Mesodermal cell (in vitro differentiated cells): Measurements from ENCODE around the gene VGLL4.

Experiments
- H3K27ac ChIP-seq: 2 replicates; pipeline ENCODE4 v1.7.0; 2013; ENCODE audit warnings: mild to moderate bottlenecking, low read depth, low read length, moderate library complexity; ENCODE audit not compliant: severe bottlenecking
- H3K36me3 ChIP-seq: 2 replicates; pipeline ENCODE4 v1.7.1; 2013; ENCODE audit warnings: mild to moderate bottlenecking, low read length, moderate library complexity; ENCODE audit not compliant: control insufficient read depth, insufficient read depth
- H3K4me1 ChIP-seq: one replicate; pipeline ENCODE4 v1.7.1; 2013; ENCODE audit warnings: mild to moderate bottlenecking, low read length; ENCODE audit not compliant: insufficient read depth, control insufficient read depth, poor library complexity, severe bottlenecking
- H3K4me3 ChIP-seq: 2 replicates; pipeline ENCODE4 v1.7.0; 2013; ENCODE audit warnings: low read length, control low read depth, mild to moderate bottlenecking; ENCODE audit not compliant: insufficient read depth, poor library complexity, severe bottlenecking; ENCODE audit errors: extremely low read depth
- H3K9me3 ChIP-seq: 2 replicates; pipeline ENCODE4 v1.7.1; 2013; ENCODE audit warnings: mild to moderate bottlenecking, low read length, moderate library complexity; ENCODE audit not compliant: control insufficient read depth
- WGBS, 2 experiments: methylation state at CpG; one replicate each; pipeline ENCODE4 v1.1.5; 2013; ENCODE audit warnings: missing lambda C conversion rate in 2 of 2; ENCODE audit not compliant: insufficient coverage in 2 of 2; 5-methylcytosine and 5-hydroxymethylcytosine counted together

VGLL4 gene

GRCh38 chr3:11626084-11626463, 17.6 kb downstream of the VGLL4 start:
- H3K36me3 ChIP-seq = peaks cover 40% of the 10 kb centered on the region
- no CpG with 5 or more reads among the region's 2 CpGs for WGBS, 2 experiments

GRCh38 chr3:11625376-11626083, 18.2 kb downstream of the VGLL4 start:
- Histone ChIP-seq H3K9me3 (no peaks in the 10 kb centered on the region), H3K4me3 (no peak overlapping the region), H3K27ac (no peak overlapping the region), H3K4me1 (peaks cover 26% of the 10 kb centered on the region), H3K36me3 (peaks cover 39% of the 10 kb centered on the region)
- WGBS, 2 experiments = 100% methylated on average over 1 of the region's 5 CpGs; no CpG with 5 or more reads in 1 of the 2 experiments

More at GRCh38 chr3:11626084-11626463, 17.6 kb downstream of the VGLL4 start:
- H3K4me1 ChIP-seq = peaks cover 26% of the 10 kb centered on the region
- H3K27ac ChIP-seq = no peak overlapping the region
- no peak overlapping the region for H3K4me3 ChIP-seq
- no peaks in the 10 kb centered on the region for H3K9me3 ChIP-seq

GRCh38 chr3:11624704-11625375, 18.9 kb downstream of the VGLL4 start:
- 92 to 100% methylated on average over 2 to 6 of the region's 7 CpGs for WGBS, 2 experiments

GRCh38 chr3:11624161-11624560, 19.6 kb downstream of the VGLL4 start:
- Histone ChIP-seq H3K36me3 (peaks cover 39% of the 10 kb centered on the region), H3K27ac (peak overlapping the region; percentile 39), H3K4me3 (no peak overlapping the region), H3K4me1 (peaks cover 35% of the 10 kb centered on the region), H3K9me3 (no peaks in the 10 kb centered on the region)
- 94 to 97% methylated on average over 6 to 8 of the region's 8 CpGs for WGBS, 2 experiments

More at GRCh38 chr3:11624704-11625375, 18.9 kb downstream of the VGLL4 start:
- Histone ChIP-seq H3K4me1 (peaks cover 29% of the 10 kb centered on the region), H3K4me3 (no peak overlapping the region), H3K27ac (peak overlapping the region; percentile 39), H3K36me3 (peaks cover 39% of the 10 kb centered on the region), H3K9me3 (no peaks in the 10 kb centered on the region)

GRCh38 chr3:11622586-11623550, 20.8 kb downstream of the VGLL4 start:
- peaks cover 41% of the 10 kb centered on the region for H3K4me1 ChIP-seq
- no peaks in the 10 kb centered on the region for H3K9me3 ChIP-seq
- 90 to 99% methylated on average over 7 of the region's 9 CpGs for WGBS, 2 experiments
- H3K4me3 ChIP-seq = no peak overlapping the region
- H3K36me3 ChIP-seq = peaks cover 39% of the 10 kb centered on the region
- no peak overlapping the region for H3K27ac ChIP-seq

- WGBS, 2 experiments = 100% methylated on average over 2 of the region's 2 CpGs; no CpG with 5 or more reads in 1 of the 2 experiments
- H3K36me3 ChIP-seq = peaks cover 30% of the 10 kb centered on the region
- H3K4me3 ChIP-seq = no peak overlapping the region
- H3K9me3 ChIP-seq = no peaks in the 10 kb centered on the region
- no peak overlapping the region for H3K27ac ChIP-seq
- H3K4me1 ChIP-seq = peaks cover 55% of the 10 kb centered on the region
Measured at GRCh38 chr3:11621077-11621476, 22.6 kb downstream of the VGLL4 start.

- Histone ChIP-seq H3K4me1 (peaks cover 53% of the 10 kb centered on the region), H3K36me3 (peaks cover 30% of the 10 kb centered on the region), H3K27ac (peak overlapping the region; percentile 31), H3K9me3 (no peaks in the 10 kb centered on the region), H3K4me3 (no peak overlapping the region)
- WGBS, 2 experiments = 82 to 94% methylated on average over 7 to 8 of the region's 11 CpGs
Measured at GRCh38 chr3:11619946-11620652, 23.6 kb downstream of the VGLL4 start.

- no peaks in the 10 kb centered on the region for H3K9me3 ChIP-seq
- peaks cover 47% of the 10 kb centered on the region for H3K4me1 ChIP-seq
- no peak overlapping the region for H3K4me3 ChIP-seq
- peaks cover 28% of the 10 kb centered on the region for H3K36me3 ChIP-seq
- H3K27ac ChIP-seq = peak overlapping the region; percentile 31
- 88% methylated on average over 3 of the region's 6 CpGs; no CpG with 5 or more reads in 1 of the 2 experiments for WGBS, 2 experiments
Measured at GRCh38 chr3:11619461-11619860, 24.3 kb downstream of the VGLL4 start.

- Histone ChIP-seq H3K4me3 (no peak overlapping the region), H3K36me3 (peaks cover 28% of the 10 kb centered on the region), H3K4me1 (peaks cover 41% of the 10 kb centered on the region), H3K27ac (peak overlapping the region; percentile 31), H3K9me3 (no peaks in the 10 kb centered on the region)
- WGBS, 2 experiments = 47% methylated on average over 2 of the region's 5 CpGs; no CpG with 5 or more reads in 1 of the 2 experiments
Measured at GRCh38 chr3:11618904-11619303, 24.8 kb downstream of the VGLL4 start.

GRCh38 chr3:11616551-11616950, 27.2 kb downstream of the VGLL4 start:
- Histone ChIP-seq H3K4me3 (no peak overlapping the region), H3K27ac (peak overlapping the region; percentile 3), H3K36me3 (peaks cover 37% of the 10 kb centered on the region), H3K9me3 (no peaks in the 10 kb centered on the region), H3K4me1 (peaks cover 53% of the 10 kb centered on the region)
- WGBS, 2 experiments = 73 to 90% methylated on average over 2 of the region's 2 CpGs
